ENCODE measurements around the gene PPARA. TPM values are rescaled to one million over a fixed set of nuclear protein-coding genes. Genes with fewer than 3 reads are reported as not detected.

The PPARA gene
- total and polyA plus RNA-seq, 9 of the 15 experiments (the other 6 are each of a cell fraction or from before 2014, with no cell fraction given), result 0.64 to 5.3 (median 3.5) TPM

GRCh38 chr22:46129390-46130041 is 20.8 kb upstream of the PPARA start (continued):
- no peak for TF ChIP-seq CHD7 (IDR thresholded peaks at IDR 0.05; ENCODE audit: low read depth, low read length)

Data from K562 (cell line).